Stimulated activated CD8-positive, alpha-beta memory T cell treated with anti-CD3 and anti-CD28 coated beads, Interleukin-15, amount 100 ng/mL, for 1 hour (primary cell): ENCODE data around the gene SETBP1.

Experiments used
- DNase-seq: peaks from one replicate; pipeline ENCODE4 v3.0.0-alpha.2; 2020; ENCODE audit warnings: low read depth

The SETBP1 gene

DNA sequence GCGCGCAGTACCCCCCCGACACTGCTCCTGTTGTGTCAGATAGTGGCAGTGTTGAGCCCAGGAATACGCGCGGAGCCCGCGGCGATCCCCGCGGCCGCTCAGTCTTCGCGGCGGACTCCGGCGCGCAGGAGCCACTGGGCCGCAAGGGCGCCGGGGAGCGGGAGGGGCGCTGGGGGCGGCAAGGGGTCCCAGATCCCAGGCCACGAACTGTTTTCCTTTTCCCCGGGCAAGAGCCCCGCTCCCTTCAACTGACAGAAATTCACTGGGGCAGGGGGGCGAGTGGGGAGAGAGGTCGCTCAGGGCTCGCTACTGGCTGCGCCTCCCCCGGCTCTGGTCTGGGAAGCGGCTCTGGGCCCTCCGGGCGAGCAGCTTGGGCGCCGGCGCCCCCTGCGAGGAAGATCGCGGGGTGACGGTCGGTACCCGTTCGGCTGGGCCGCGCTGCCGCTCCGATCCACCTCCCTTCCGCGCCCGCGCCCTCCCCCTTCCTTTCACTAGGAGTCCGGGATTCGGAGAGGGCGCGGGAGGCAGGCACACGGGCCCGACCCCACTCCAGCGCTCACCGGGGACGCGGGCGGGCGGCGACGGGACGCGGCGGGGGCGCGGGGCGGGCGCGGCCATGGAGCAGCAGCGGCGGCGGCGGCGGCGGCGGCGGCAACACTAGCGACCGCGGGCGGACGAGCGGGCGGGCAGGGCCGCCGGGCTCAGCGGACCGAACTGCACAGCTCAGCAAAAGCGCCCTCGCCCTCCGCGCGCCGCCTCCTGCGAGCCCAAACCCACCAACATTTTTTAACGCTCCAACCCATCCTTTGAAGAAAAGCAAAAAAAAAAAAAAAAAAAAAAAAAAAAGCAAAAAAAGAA, 1.4 kb upstream of the SETBP1 start:
- peak; percentile 40 for DNase-seq

- no peak for DNase-seq
Measured at GRCh38 chr18:44679914-44680272, 795 bp upstream of the SETBP1 start.

DNA sequence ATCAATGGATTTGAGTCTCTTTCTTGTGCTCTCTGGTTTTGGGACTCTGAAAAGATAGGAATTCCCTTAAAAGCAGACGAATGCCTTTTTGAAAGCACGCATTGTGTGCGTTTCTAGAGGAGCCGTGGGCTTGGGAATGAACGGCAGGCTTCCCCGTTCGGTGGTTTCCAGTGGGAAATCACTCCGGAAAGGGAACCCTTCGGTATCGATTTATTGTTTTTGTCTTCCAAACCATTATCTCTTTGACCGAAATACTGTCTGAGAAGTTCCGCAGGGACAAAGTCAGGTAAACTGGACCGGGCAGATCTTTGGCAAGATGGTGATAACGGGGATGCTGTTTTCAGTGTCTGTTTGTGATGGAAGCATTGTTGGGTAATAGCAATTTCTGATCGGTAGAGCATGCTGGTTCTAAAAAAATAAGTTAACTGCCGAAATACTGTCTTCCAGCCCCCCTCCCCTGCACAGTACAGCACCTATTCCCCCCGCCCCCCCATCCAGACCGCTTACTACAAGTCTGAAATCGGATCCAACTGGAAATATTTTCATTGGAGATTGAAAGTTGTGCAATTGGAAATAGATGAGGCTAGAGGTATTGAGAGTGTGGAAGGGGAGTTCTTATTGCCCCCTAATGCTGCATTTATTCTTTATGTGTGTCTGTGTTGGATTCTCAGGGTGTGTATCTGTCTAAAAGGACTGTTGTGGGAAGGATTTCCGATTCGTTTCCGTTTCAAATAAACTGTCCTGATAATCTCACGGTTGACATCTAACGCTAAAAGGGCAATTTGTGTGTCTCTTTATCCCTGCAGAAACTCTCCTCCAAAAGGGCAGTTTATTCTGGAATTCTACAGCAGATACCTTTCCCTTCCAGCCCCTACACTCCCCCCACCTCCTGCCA, 635 bp downstream of the SETBP1 start:
- DNase-seq = no peak

GRCh38 chr18:44682201-44682870, 1.6 kb downstream of the SETBP1 start:
- DNase-seq = no peak

DNA sequence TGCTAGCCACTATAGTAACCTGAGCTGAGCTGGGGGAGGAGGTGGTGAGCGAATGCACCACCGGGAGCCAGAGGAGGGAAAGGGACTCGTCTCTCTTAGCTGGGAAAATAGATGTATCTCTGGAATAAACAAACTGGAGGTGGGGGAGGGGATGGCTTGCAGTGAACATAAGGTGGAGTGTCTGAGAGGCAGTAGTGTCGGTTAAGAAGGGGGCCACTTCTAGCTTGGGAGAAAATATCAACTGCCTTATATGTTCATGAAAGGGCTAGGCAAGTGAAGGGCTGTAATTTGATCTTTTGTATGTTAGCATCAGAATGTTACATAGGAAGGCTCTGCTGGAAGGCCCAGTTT, 2.2 kb downstream of the SETBP1 start:
- no peak for DNase-seq

DNA sequence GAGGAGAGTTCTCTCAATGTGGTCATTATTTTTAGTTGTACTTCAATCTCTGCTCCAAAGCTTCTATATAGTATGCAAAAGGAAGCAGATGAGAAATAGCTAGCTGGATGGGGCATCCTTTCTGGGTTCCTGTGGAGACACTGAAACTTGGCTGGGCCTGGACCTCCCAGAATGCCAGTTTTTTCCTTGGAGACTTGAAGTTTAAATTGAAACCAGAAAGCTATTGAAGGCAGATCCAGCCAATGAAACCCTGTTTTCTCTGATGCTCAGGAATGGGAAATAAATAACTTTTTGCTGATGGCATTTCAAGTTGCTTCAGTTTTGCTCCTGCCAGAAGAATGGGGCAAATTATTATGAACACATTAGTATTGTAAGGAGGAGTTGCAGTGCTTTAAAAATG, 2.9 kb downstream of the SETBP1 start:
- DNase-seq = no peak

GRCh38 chr18:44685296-44685695, 4.6 kb downstream of the SETBP1 start:
- no peak for DNase-seq

- no peak for DNase-seq
Measured at GRCh38 chr18:44686156-44686555, 5.5 kb downstream of the SETBP1 start.

DNA sequence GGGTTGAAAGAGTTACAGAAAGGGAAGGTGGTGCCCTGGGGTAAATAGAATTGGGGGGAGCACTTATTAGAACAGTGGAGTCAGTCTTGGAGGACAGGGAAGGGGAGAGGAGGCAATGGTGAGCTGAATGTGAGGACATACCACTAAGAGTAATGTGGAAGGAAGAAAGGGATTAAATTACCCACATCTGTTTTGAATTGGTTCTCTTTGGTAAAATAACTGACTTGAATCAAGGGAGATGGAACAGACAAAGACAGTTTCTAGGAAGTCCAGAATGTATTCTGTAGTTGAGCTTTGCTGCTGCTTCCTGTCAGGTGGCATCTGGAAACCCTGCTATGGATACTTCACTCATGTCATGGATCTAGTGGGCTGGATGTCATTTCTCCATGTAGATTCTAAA, 6.7 kb downstream of the SETBP1 start:
- no peak for DNase-seq

GRCh38 chr18:44689736-44690135, 9.0 kb downstream of the SETBP1 start:
- no peak for DNase-seq

GRCh38 chr18:44691148-44691925, 10.6 kb downstream of the SETBP1 start:
- DNase-seq = no peak

DNA sequence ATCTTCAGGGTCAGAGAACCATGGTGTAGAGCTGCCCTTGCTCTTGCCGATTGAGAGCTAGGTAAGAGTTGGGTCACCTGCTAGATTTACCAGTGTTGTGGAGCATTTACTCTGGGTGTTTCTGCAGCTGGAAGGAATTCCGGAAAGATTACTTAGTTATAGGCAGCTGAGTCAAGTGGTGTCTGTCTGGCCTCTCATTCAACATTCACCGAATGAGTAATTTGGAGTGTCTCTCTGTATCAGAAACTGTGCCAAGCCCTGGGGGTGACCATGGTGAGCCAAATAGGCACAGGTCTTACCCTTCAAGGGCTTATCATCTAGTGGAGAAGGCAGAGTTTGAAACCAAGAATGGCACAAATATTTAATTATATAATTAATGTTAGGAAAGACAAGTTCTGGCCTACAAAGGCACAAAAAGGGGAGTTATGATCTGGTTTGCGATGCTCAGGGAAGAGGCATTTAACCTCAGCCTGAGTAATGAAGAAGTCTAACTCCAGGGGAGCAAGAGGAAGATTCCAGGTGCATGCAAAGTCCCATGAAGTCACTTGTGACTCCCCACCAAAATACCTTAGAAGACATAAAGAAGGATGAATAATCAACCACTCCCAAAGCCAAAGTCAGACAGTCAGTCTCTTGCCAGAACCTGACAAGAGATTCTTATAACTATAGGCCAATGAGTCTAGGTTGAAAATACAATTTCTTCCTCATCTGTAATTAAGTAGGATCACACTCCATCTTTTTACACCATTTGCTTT, 12.5 kb downstream of the SETBP1 start:
- no peak for DNase-seq

DNA sequence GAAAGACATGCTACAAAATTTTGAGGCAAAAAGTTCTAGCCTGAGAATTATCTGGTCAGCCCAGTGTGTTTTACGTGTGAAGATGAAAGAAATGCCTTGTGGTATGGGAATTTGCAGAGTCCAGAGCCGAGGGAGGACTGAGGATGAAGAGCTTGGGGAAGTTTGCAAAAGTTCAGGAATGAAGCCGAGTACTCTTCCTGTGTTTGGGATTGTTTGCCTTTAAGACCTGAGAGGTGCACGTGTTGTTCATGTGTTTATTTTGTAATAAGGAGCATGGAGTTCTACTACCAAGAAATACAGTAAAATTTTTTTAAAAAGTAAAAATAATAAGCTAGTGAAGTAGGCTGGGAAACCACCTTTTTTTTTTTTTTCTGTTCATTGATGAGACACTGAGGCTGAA, 14.8 kb downstream of the SETBP1 start:
- DNase-seq = no peak

DNA sequence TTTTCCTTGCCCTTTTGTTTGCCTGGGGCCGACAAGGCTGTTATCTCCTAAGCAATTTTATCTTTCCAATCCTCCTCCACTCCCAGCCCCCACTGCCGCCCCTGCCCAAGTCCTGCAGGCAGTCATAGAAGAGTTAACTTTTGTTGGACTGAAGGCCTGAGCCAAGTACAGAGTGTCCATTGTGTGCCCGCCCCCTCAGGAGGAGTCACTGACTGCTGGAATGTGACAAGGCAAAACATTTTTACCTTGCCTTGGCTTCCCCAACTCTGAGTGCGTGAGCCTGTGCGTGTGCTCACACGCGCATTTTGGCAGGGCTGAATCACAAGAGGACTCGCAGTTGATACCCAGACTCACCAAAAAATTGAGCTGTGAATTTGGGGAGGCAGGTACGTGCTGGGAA, 16.2 kb downstream of the SETBP1 start:
- no peak for DNase-seq

DNA sequence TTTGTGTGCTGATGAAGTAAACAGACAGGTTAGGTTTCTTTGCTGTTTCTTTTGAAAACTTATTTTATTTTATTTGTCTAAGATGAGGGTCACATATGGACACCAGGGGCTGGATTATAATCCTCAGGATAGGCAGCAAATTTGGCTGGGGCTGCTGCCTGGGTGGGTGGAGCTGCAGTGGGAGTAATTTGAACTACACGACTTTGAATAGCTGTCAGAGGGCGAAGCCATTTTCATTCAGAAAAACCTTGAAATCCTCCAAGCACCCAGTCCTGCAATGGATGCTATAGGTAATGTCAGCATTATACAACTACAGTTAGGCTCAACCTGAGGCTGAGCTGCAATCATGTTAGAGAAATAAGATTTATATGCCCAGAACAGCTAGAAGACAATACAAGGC, 16.6 kb downstream of the SETBP1 start:
- no peak for DNase-seq

DNA sequence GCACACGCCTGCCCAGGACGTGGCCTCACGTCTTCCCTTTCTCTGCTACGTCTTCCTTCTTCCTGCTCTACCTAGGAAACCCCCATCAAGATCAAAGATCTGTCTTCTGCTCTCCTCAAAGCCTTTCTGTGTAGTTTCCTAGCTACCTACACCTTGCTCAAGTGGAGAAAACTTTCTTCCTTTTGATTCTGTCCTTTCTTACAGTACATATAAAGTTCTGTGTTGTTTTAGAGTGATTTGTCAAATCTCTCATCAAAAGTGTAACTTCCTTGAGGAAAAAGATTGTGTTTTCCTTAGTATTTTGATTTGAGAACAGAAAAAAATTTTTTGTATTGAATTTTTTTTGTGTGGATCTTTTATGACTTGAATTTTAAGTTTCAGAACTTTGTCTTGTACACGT, 17.8 kb downstream of the SETBP1 start:
- no peak for DNase-seq

GRCh38 chr18:44699572-44700261, 19.0 kb downstream of the SETBP1 start:
- no peak for DNase-seq

- DNase-seq = no peak
Measured at GRCh38 chr18:44700652-44701051, 20.0 kb downstream of the SETBP1 start.

DNA sequence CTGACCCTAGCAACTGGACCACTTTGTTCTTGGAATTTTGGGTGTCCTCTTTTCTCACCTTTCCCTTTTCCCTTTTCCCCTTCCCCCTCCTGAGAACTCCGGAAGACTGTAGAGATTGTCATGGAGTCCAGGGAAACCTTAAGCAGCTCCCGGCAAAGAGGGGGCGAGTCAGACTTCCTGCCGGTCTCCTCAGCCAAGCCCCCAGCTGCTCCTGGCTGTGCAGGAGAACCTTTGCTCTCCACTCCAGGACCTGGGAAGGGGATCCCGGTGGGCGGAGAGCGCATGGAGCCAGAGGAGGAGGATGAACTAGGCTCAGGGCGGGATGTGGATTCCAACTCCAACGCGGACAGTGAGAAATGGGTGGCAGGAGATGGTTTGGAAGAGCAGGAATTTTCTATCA, 20.5 kb downstream of the SETBP1 start:
- DNase-seq = no peak

- DNase-seq = no peak
Measured at GRCh38 chr18:44702594-44702993, 21.9 kb downstream of the SETBP1 start.
